ENCODE measurements around the gene KLF13.

DNA sequence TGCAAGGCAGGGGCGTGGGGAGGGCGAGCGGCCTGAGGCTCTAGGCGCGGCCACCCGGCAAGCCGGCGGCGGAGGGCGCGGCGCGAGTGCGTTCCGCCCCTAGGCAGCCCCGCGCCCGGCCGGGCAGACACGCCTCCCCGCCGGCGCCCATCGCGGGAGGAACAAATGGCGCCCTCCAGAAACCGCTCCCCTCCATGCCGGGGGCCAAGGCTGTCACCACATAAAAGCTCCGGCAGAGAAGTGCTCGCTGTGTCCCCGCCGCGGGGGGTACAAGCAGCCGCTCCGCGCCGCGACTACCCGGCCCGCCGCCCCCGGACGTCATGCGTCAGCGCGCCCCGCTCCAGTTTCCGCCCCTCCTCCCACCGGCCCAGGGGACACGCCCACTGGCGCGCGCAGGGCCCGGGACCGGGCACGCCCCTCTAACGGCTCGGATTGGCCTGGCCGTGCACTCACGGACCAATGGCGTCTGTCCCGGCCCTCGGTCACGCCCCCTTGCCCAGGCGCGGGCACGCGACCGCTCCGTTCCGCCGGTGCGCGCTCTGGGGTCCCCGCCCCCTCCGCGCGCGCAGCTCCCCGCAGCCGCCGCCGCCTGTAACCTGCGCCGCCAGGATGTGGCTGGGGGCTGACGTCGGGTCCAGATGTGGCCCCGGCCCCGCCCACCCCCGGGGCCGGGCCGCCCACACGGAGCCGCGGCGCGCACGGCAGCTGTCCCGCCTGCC, at the start of gene KLF13:
- TF ChIP-seq, protein P1, sequence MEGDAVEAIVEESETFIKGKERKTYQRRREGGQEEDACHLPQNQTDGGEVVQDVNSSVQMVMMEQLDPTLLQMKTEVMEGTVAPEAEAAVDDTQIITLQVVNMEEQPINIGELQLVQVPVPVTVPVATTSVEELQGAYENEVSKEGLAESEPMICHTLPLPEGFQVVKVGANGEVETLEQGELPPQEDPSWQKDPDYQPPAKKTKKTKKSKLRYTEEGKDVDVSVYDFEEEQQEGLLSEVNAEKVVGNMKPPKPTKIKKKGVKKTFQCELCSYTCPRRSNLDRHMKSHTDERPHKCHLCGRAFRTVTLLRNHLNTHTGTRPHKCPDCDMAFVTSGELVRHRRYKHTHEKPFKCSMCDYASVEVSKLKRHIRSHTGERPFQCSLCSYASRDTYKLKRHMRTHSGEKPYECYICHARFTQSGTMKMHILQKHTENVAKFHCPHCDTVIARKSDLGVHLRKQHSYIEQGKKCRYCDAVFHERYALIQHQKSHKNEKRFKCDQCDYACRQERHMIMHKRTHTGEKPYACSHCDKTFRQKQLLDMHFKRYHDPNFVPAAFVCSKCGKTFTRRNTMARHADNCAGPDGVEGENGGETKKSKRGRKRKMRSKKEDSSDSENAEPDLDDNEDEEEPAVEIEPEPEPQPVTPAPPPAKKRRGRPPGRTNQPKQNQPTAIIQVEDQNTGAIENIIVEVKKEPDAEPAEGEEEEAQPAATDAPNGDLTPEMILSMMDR (conservative IDR thresholded peaks at IDR 0.05; ENCODE audit: low read depth in 2 of 2), result no peak
- TF ChIP-seq JUNB (IDR thresholded peaks at IDR 0.05; ENCODE audit: unreplicated experiment) (no peak), POLR2AphosphoS5 (IDR thresholded peaks at IDR 0.05; ENCODE audit: low read depth) (no peak; the same call in none of the 2 replicates), EZH2phosphoT487 (IDR thresholded peaks at IDR 0.05; ENCODE audit: unreplicated experiment) (no peak), CREB1 (CRISPR knock-in tag; IDR thresholded peaks at IDR 0.05; ENCODE audit: low read depth) (peak; percentile 81), ZNF114 (CRISPR knock-in tag; IDR thresholded peaks at IDR 0.05) (no peak), EZH2 (IDR thresholded peaks at IDR 0.05; ENCODE audit: low read depth, unreplicated experiment) (no peak)
- TF ChIP-seq, protein P2, sequence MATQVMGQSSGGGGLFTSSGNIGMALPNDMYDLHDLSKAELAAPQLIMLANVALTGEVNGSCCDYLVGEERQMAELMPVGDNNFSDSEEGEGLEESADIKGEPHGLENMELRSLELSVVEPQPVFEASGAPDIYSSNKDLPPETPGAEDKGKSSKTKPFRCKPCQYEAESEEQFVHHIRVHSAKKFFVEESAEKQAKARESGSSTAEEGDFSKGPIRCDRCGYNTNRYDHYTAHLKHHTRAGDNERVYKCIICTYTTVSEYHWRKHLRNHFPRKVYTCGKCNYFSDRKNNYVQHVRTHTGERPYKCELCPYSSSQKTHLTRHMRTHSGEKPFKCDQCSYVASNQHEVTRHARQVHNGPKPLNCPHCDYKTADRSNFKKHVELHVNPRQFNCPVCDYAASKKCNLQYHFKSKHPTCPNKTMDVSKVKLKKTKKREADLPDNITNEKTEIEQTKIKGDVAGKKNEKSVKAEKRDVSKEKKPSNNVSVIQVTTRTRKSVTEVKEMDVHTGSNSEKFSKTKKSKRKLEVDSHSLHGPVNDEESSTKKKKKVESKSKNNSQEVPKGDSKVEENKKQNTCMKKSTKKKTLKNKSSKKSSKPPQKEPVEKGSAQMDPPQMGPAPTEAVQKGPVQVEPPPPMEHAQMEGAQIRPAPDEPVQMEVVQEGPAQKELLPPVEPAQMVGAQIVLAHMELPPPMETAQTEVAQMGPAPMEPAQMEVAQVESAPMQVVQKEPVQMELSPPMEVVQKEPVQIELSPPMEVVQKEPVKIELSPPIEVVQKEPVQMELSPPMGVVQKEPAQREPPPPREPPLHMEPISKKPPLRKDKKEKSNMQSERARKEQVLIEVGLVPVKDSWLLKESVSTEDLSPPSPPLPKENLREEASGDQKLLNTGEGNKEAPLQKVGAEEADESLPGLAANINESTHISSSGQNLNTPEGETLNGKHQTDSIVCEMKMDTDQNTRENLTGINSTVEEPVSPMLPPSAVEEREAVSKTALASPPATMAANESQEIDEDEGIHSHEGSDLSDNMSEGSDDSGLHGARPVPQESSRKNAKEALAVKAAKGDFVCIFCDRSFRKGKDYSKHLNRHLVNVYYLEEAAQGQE (IDR thresholded peaks at IDR 0.05; ENCODE audit: unreplicated experiment), result no peak
- TF ChIP-seq, protein P3, sequence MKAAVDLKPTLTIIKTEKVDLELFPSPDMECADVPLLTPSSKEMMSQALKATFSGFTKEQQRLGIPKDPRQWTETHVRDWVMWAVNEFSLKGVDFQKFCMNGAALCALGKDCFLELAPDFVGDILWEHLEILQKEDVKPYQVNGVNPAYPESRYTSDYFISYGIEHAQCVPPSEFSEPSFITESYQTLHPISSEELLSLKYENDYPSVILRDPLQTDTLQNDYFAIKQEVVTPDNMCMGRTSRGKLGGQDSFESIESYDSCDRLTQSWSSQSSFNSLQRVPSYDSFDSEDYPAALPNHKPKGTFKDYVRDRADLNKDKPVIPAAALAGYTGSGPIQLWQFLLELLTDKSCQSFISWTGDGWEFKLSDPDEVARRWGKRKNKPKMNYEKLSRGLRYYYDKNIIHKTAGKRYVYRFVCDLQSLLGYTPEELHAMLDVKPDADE (IDR thresholded peaks at IDR 0.05), result no peak
